ENCODE results near the gene ZNF410. TPM values are rescaled to one million over a fixed set of nuclear protein-coding genes. Genes with fewer than 3 reads are reported as not detected.
A peak's percentile ranks its signal among the peaks of the same experiment; 100 is the strongest.
"Not testable (repeated sequence)": the region's sequence is repeated elsewhere in the genome, so short reads cannot be mapped to it uniquely, and the experiment has no call there.

Gene ZNF410
- total and polyA plus RNA-seq, 5 donors: 12.1 to 30.4 (median 19.3) TPM

GRCh38 chr14:73862480-73862879 lies 24.2 kb upstream of the ZNF410 start:
- WGBS: 96% methylated on average over 8 of the region's 8 CpGs
- Histone ChIP-seq H3K9me3 (ENCODE audit: control insufficient read depth, low read length) (no peaks in the 10 kb centered on the region), H3K27ac (ENCODE audit: low read length) (no peak overlapping the region), H3K27me3 (ENCODE audit: control insufficient read depth, insufficient read depth) (no peaks in the 10 kb centered on the region), H3K4me1 (ENCODE audit: control insufficient read depth, insufficient read depth, low read length) (no peaks in the 10 kb centered on the region), H3K4me3 (ENCODE audit: low read length) (no peak overlapping the region)
- DNase-seq (no peak), ATAC-seq (no peak)
- intact Hi-C loops (cut with DNase I): loop anchor here in 1 of 4 donors (10.0 kb wide), 1 partner anchor 138 kb away; no protein-coding TSS in a partner anchor

GRCh38 chr14:73863209-73863608 lies 23.4 kb upstream of the ZNF410 start:
- Histone ChIP-seq H3K4me3 (ENCODE audit: low read length) (no peak overlapping the region), H3K27me3 (ENCODE audit: control insufficient read depth, insufficient read depth) (no peaks in the 10 kb centered on the region), H3K27ac (ENCODE audit: low read length) (no peak overlapping the region), H3K9me3 (ENCODE audit: control insufficient read depth, low read length) (no peaks in the 10 kb centered on the region), H3K4me1 (ENCODE audit: control insufficient read depth, insufficient read depth, low read length) (no peaks in the 10 kb centered on the region)
- no peak for DNase-seq
- WGBS: 94% methylated on average over 2 of the region's 2 CpGs
- no peak for ATAC-seq
- intact Hi-C loops (cut with DNase I): loop anchor here in 1 of 4 donors (10.0 kb wide), 1 partner anchor 138 kb away; no protein-coding TSS in a partner anchor

- intact Hi-C loops (cut with DNase I): loop anchor here in 1 of 4 donors (10.0 kb wide), 1 partner anchor 141 kb away; no protein-coding TSS in a partner anchor
- Histone ChIP-seq H3K27me3 (ENCODE audit: control insufficient read depth, insufficient read depth) (no peaks in the 10 kb centered on the region), H3K9me3 (ENCODE audit: control insufficient read depth, low read length) (no peaks in the 10 kb centered on the region), H3K4me1 (ENCODE audit: control insufficient read depth, insufficient read depth, low read length) (no peaks in the 10 kb centered on the region), H3K4me3 (ENCODE audit: low read length) (no peak overlapping the region), H3K27ac (ENCODE audit: low read length) (no peak overlapping the region)
- DNase-seq (no peak), ATAC-seq (no peak)
- 90% methylated on average over 8 of the region's 8 CpGs for WGBS
Measured at GRCh38 chr14:73865534-73866113, 21.0 kb upstream of the ZNF410 start.

- not testable (repeated sequence) for H3K27ac ChIP-seq (ENCODE audit: low read length); H3K4me3 ChIP-seq (ENCODE audit: low read length); H3K27me3 ChIP-seq (ENCODE audit: control insufficient read depth, insufficient read depth); H3K9me3 ChIP-seq (ENCODE audit: control insufficient read depth, low read length); ATAC-seq; DNase-seq; H3K4me1 ChIP-seq (ENCODE audit: control insufficient read depth, insufficient read depth, low read length)
- WGBS: 87% methylated on average over 11 of the region's 11 CpGs
- intact Hi-C loops (cut with DNase I): loop anchor here in 1 of 4 donors (10.0 kb wide), 1 partner anchor 145 kb away; no protein-coding TSS in a partner anchor
Measured at GRCh38 chr14:73869754-73870153, 16.9 kb upstream of the ZNF410 start.

GRCh38 chr14:73870525-73871235 lies 16.0 kb upstream of the ZNF410 start:
- ATAC-seq (no peak), DNase-seq (no peak)
- WGBS: 97% methylated on average over 2 of the region's 2 CpGs
- intact Hi-C loops (cut with DNase I): no loop called here
- Histone ChIP-seq H3K27me3 (ENCODE audit: control insufficient read depth, insufficient read depth) (no peaks in the 10 kb centered on the region), H3K27ac (ENCODE audit: low read length) (no peak overlapping the region), H3K4me3 (ENCODE audit: low read length) (no peak overlapping the region), H3K9me3 (ENCODE audit: control insufficient read depth, low read length) (no peaks in the 10 kb centered on the region), H3K4me1 (ENCODE audit: control insufficient read depth, insufficient read depth, low read length) (no peaks in the 10 kb centered on the region)

- Histone ChIP-seq H3K9me3 (ENCODE audit: control insufficient read depth, low read length) (no peaks in the 10 kb centered on the region), H3K4me1 (ENCODE audit: control insufficient read depth, insufficient read depth, low read length) (no peaks in the 10 kb centered on the region)
- no peak for ATAC-seq
Measured at GRCh38 chr14:73873660-73874059, 13.0 kb upstream of the ZNF410 start.

GRCh38 chr14:73877790-73878189 lies 8.9 kb upstream of the ZNF410 start:
- H3K27ac ChIP-seq (ENCODE audit: low read length): no peak overlapping the region
- ATAC-seq: no peak
- 89% methylated on average over 3 of the region's 3 CpGs for WGBS
- no peak for DNase-seq
- no peaks in the 10 kb centered on the region for H3K4me1 ChIP-seq (ENCODE audit: control insufficient read depth, insufficient read depth, low read length)
- no peaks in the 10 kb centered on the region for H3K9me3 ChIP-seq (ENCODE audit: control insufficient read depth, low read length)
- H3K27me3 ChIP-seq (ENCODE audit: control insufficient read depth, insufficient read depth): no peaks in the 10 kb centered on the region
- H3K4me3 ChIP-seq (ENCODE audit: low read length): no peak overlapping the region
- intact Hi-C loops (cut with DNase I): no loop called here

More at GRCh38 chr14:73873660-73874059, 13.0 kb upstream of the ZNF410 start:
- intact Hi-C loops (cut with DNase I): no loop called here
- no peak overlapping the region for H3K27ac ChIP-seq (ENCODE audit: low read length)
- no peaks in the 10 kb centered on the region for H3K27me3 ChIP-seq (ENCODE audit: control insufficient read depth, insufficient read depth)
- no peak overlapping the region for H3K4me3 ChIP-seq (ENCODE audit: low read length)
- DNase-seq: no peak
- WGBS: 91% methylated on average over 3 of the region's 3 CpGs

GRCh38 chr14:73878436-73878835 lies 8.2 kb upstream of the ZNF410 start:
- no peaks in the 10 kb centered on the region for H3K4me1 ChIP-seq (ENCODE audit: control insufficient read depth, insufficient read depth, low read length)
- intact Hi-C loops (cut with DNase I): no loop called here
- H3K27ac ChIP-seq (ENCODE audit: low read length): no peak overlapping the region
- no peaks in the 10 kb centered on the region for H3K9me3 ChIP-seq (ENCODE audit: control insufficient read depth, low read length)
- 87% methylated on average over 6 of the region's 6 CpGs for WGBS
- no peak overlapping the region for H3K4me3 ChIP-seq (ENCODE audit: low read length)
- no peaks in the 10 kb centered on the region for H3K27me3 ChIP-seq (ENCODE audit: control insufficient read depth, insufficient read depth)
- no peak for DNase-seq
- no peak for ATAC-seq

GRCh38 chr14:73879027-73879426 lies 7.6 kb upstream of the ZNF410 start:
- intact Hi-C loops (cut with DNase I): no loop called here
- DNase-seq: no peak
- ATAC-seq: no peak

GRCh38 chr14:73884438-73885190 lies 2.0 kb upstream of the ZNF410 start:
- Histone ChIP-seq H3K27ac (ENCODE audit: low read length) (no peak overlapping the region), H3K9me3 (ENCODE audit: control insufficient read depth, low read length) (no peaks in the 10 kb centered on the region), H3K4me3 (ENCODE audit: low read length) (no peak overlapping the region), H3K27me3 (ENCODE audit: control insufficient read depth, insufficient read depth) (no peaks in the 10 kb centered on the region), H3K4me1 (ENCODE audit: control insufficient read depth, insufficient read depth, low read length) (peaks cover 2% of the 10 kb centered on the region)
- no peak for ATAC-seq
- DNase-seq: no peak
- 85% methylated on average over 8 of the region's 8 CpGs for WGBS
- intact Hi-C loops (cut with DNase I): no loop called here

More at GRCh38 chr14:73879027-73879426, 7.6 kb upstream of the ZNF410 start:
- no peaks in the 10 kb centered on the region for H3K27me3 ChIP-seq (ENCODE audit: control insufficient read depth, insufficient read depth)
- no peak overlapping the region for H3K27ac ChIP-seq (ENCODE audit: low read length)
- H3K4me3 ChIP-seq (ENCODE audit: low read length): no peak overlapping the region
- H3K4me1 ChIP-seq (ENCODE audit: control insufficient read depth, insufficient read depth, low read length): no peaks in the 10 kb centered on the region
- no peaks in the 10 kb centered on the region for H3K9me3 ChIP-seq (ENCODE audit: control insufficient read depth, low read length)
- 80% methylated on average over 1 of the region's 1 CpG for WGBS

GRCh38 chr14:73887318-73887616 lies 608 bp downstream of the ZNF410 start:
- DNase-seq: no peak
- 2% methylated on average over 7 of the region's 7 CpGs for WGBS
- ATAC-seq: no peak
- no peaks in the 10 kb centered on the region for H3K9me3 ChIP-seq (ENCODE audit: control insufficient read depth, low read length)
- intact Hi-C loops (cut with DNase I): no loop called here
- no peaks in the 10 kb centered on the region for H3K27me3 ChIP-seq (ENCODE audit: control insufficient read depth, insufficient read depth)
- peak overlapping the region; percentile 88 for H3K4me3 ChIP-seq (ENCODE audit: low read length)
- peak overlapping the region; percentile 89 for H3K27ac ChIP-seq (ENCODE audit: low read length)
- H3K4me1 ChIP-seq (ENCODE audit: control insufficient read depth, insufficient read depth, low read length): peaks cover 2% of the 10 kb centered on the region
